ENCODE data around the gene TNIK. TPM values are rescaled to one million over a fixed set of nuclear protein-coding genes. Genes with fewer than 3 reads are reported as not detected.
"Not testable (repeated sequence)": the region's sequence is repeated elsewhere in the genome, so short reads cannot be mapped to it uniquely, and the experiment has no call there.

The TNIK gene
- total RNA-seq, 1 experiment from 2014 or later = 22.4 TPM

GRCh38 chr3:171121801-171122200 lies 338.4 kb downstream of the TNIK start:
- Mint-ChIP-seq H3K36me3 (ENCODE audit: insufficient read depth, unreplicated experiment) (peaks cover 2% of the 10 kb centered on the region), H3K9me3 (ENCODE audit: unreplicated experiment) (no peaks in the 10 kb centered on the region), H3K4me3 (ENCODE audit: unreplicated experiment) (no peak overlapping the region), H3K27me3 (ENCODE audit: insufficient read depth, unreplicated experiment) (no peaks in the 10 kb centered on the region), H3K4me1 (ENCODE audit: low read depth, unreplicated experiment) (peaks cover 4% of the 10 kb centered on the region), H3K27ac (ENCODE audit: unreplicated experiment) (no peak overlapping the region)
- no peaks in the 10 kb centered on the region; the same call in 1 of the 2 replicates for H3K36me3 ChIP-seq (ENCODE audit: control insufficient read depth, insufficient read depth, low read length)
- H3K27me3 ChIP-seq (replicated peaks; ENCODE audit: control insufficient read depth, insufficient read depth, low read length) = no peaks in the 10 kb centered on the region
- POLR2A ChIA-PET = no interaction called here
- DNase-seq = no peak
- H3K4me1 ChIP-seq = peaks cover 4% of the 10 kb centered on the region
- no TSS peak for BruUV-seq (replicated peaks)
- TF ChIP-seq CTCF (IDR thresholded peaks at IDR 0.05; ENCODE audit: insufficient read depth in 1 of 2, low read depth in 1 of 2, low read length in 1 of 2, severe bottlenecking in 1 of 2, unreplicated experiment in 1 of 2) = no peak
- no peaks in the 10 kb centered on the region for H3K9me3 ChIP-seq
- CTCF ChIA-PET = no interaction called here
- intact Hi-C loops (cut with micrococcal nuclease; ENCODE audit: unreplicated experiment) = no loop called here
- H3K4me3 ChIP-seq (ENCODE audit: low read depth, low read length) = no peak overlapping the region

GRCh38 chr3:171119402-171119801 lies 340.8 kb downstream of the TNIK start:
- H3K27ac Mint-ChIP-seq (ENCODE audit: unreplicated experiment); H3K9me3 ChIP-seq; H3K4me1 Mint-ChIP-seq (ENCODE audit: low read depth, unreplicated experiment); BruUV-seq (replicated peaks); H3K36me3 ChIP-seq (ENCODE audit: control insufficient read depth, insufficient read depth, low read length); H3K27me3 Mint-ChIP-seq (ENCODE audit: insufficient read depth, unreplicated experiment); H3K4me3 ChIP-seq (ENCODE audit: low read depth, low read length); H3K4me1 ChIP-seq; H3K4me3 Mint-ChIP-seq (ENCODE audit: unreplicated experiment); DNase-seq; intact Hi-C loops (cut with micrococcal nuclease; ENCODE audit: unreplicated experiment); H3K27me3 ChIP-seq (replicated peaks; ENCODE audit: control insufficient read depth, insufficient read depth, low read length); POLR2A ChIA-PET; H3K36me3 Mint-ChIP-seq (ENCODE audit: insufficient read depth, unreplicated experiment); H3K9me3 Mint-ChIP-seq (ENCODE audit: unreplicated experiment); CTCF ChIA-PET: not testable (repeated sequence)

DNA sequence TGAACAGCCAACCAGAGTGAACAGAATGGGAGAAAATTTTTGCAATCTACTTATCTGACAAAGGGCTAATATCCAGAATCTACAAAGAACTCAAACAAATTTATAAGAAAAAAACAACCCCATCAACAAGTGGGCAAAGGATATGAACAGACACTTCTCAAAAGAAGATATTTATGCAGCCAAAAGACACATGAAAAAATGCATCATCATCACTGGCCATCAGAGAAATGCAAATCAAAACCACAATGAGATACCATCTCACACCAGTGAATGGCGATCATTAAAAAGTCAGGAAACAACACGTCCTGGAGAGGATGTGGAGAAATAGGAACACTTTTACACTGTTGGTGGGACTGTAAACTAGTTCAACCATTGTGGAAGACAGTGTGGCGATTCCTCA lies 341.2 kb downstream of the TNIK start:
- POLR2A ChIA-PET; H3K36me3 ChIP-seq (ENCODE audit: control insufficient read depth, insufficient read depth, low read length); H3K27ac Mint-ChIP-seq (ENCODE audit: unreplicated experiment); DNase-seq; H3K27me3 ChIP-seq (replicated peaks; ENCODE audit: control insufficient read depth, insufficient read depth, low read length); H3K36me3 Mint-ChIP-seq (ENCODE audit: insufficient read depth, unreplicated experiment); CTCF ChIA-PET; H3K9me3 ChIP-seq; intact Hi-C loops (cut with micrococcal nuclease; ENCODE audit: unreplicated experiment); H3K4me3 ChIP-seq (ENCODE audit: low read depth, low read length); H3K4me3 Mint-ChIP-seq (ENCODE audit: unreplicated experiment); H3K9me3 Mint-ChIP-seq (ENCODE audit: unreplicated experiment); BruUV-seq (replicated peaks); H3K27me3 Mint-ChIP-seq (ENCODE audit: insufficient read depth, unreplicated experiment); H3K4me1 ChIP-seq; H3K4me1 Mint-ChIP-seq (ENCODE audit: low read depth, unreplicated experiment): not testable (repeated sequence)

GRCh38 chr3:171116824-171117395 lies 343.3 kb downstream of the TNIK start:
- Histone ChIP-seq H3K4me1 (no peaks in the 10 kb centered on the region), H3K36me3 (ENCODE audit: control insufficient read depth, insufficient read depth, low read length) (no peaks in the 10 kb centered on the region; the same call in 1 of the 2 replicates), H3K9me3 (no peaks in the 10 kb centered on the region), H3K27me3 (replicated peaks; ENCODE audit: control insufficient read depth, insufficient read depth, low read length) (no peaks in the 10 kb centered on the region), H3K4me3 (ENCODE audit: low read depth, low read length) (no peak overlapping the region)
- no peak for DNase-seq
- ChIA-PET POLR2A (no interaction called here), CTCF (no interaction called here)
- H3K27ac Mint-ChIP-seq (ENCODE audit: unreplicated experiment) = no peak overlapping the region
- no peak for TF ChIP-seq CTCF (IDR thresholded peaks at IDR 0.05; ENCODE audit: insufficient read depth in 1 of 2, low read depth in 1 of 2, low read length in 1 of 2, severe bottlenecking in 1 of 2, unreplicated experiment in 1 of 2)
- H3K9me3 Mint-ChIP-seq (ENCODE audit: unreplicated experiment) = no peaks in the 10 kb centered on the region
- no peak overlapping the region for H3K4me3 Mint-ChIP-seq (ENCODE audit: unreplicated experiment)
- H3K4me1 Mint-ChIP-seq (ENCODE audit: low read depth, unreplicated experiment) = peaks cover 7% of the 10 kb centered on the region
- BruUV-seq (replicated peaks) = no TSS peak
- peaks cover 4% of the 10 kb centered on the region for H3K36me3 Mint-ChIP-seq (ENCODE audit: insufficient read depth, unreplicated experiment)
- intact Hi-C loops (cut with micrococcal nuclease; ENCODE audit: unreplicated experiment) = no loop called here
- H3K27me3 Mint-ChIP-seq (ENCODE audit: insufficient read depth, unreplicated experiment) = no peaks in the 10 kb centered on the region

Measured in Caco-2 (cell line).